Adipocyte (in vitro differentiated cells): ENCODE measurements around the gene CCDC60.

Experiments
- DNase-seq: peaks from one replicate; pipeline ENCODE4 v3.0.0-alpha.2; 2015; ENCODE audit warnings: low read depth
- H3K27me3 ChIP-seq: replicated peaks from 2 replicates; pipeline ENCODE4 v1.7.0; 2013; ENCODE audit warnings: mild to moderate bottlenecking, low read length, moderate library complexity; ENCODE audit not compliant: control insufficient read depth, insufficient read depth
- H3K36me3 ChIP-seq: 2 replicates; pipeline ENCODE4 v1.7.0; 2013; ENCODE audit warnings: low read length, mild to moderate bottlenecking, moderate library complexity; ENCODE audit not compliant: control insufficient read depth, insufficient read depth, severe bottlenecking
- H3K4me1 ChIP-seq: 2 replicates; pipeline ENCODE4 v1.7.0; 2013; ENCODE audit warnings: mild to moderate bottlenecking, low read length, moderate library complexity; ENCODE audit not compliant: control insufficient read depth, insufficient read depth
- H3K4me3 ChIP-seq: 2 replicates; pipeline ENCODE4 v1.7.0; 2013; ENCODE audit warnings: mild to moderate bottlenecking, low read length, moderate library complexity
- H3K9ac ChIP-seq: 2 replicates; pipeline ENCODE4 v1.7.0; 2013; ENCODE audit warnings: mild to moderate bottlenecking, low read length, moderate library complexity
- H3K9me3 ChIP-seq: 2 replicates; pipeline ENCODE4 v1.7.0; 2013; ENCODE audit warnings: mild to moderate bottlenecking, low read length, moderate library complexity; ENCODE audit not compliant: control insufficient read depth

CCDC60 gene

DNA sequence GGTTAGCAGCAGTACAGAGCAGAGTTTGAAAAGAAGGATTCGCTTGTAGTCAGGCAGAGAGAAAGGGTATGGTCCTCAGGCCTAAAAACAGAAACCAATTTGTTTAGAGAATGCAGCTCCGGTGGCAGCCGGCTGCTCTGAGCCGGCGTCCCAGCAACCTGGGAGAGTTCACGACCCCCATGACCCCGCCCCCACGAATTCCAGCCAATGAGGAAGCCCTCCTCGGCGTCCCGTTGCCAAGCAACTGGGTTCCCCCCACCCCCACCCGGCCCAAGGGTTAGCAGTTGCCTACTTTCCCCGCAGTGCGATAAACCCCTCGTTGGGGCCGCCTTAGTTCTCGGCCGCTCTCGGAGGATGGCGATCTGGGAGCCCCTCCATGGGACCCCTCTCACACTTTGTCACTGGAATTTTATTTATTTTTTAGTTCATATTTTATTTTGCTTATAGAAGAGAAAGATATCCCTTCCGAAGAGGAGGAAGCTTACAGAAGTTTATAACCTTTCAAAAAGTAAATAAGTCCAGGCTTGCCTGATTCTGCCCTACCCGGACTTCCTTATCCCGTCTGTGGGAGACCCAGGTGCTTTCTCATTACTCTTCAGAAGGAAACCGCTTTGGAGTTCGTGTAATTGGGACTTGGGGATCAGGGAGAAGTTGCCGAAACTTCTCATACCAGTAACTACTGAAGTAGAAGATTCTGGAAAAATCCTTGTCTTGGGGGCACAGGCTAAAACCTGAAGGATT, at the start of gene CCDC60:
TSS of gene CCDC60 (plus strand) at position 300 of the 741 bp plus-strand sequence. CDS start 448 bp downstream, outside the sequence.
- Histone ChIP-seq H3K9ac (no peak within 1 kb of the TSS), H3K4me3 (no peak within 1 kb of the TSS), H3K9me3 (peaks cover 4% of the 10 kb centered on the region), H3K27me3 (peaks cover 19% of the 10 kb centered on the region), H3K36me3 (no peaks in the 10 kb centered on the region), H3K4me1 (no peaks in the 10 kb centered on the region)
- no peak for DNase-seq

DNA sequence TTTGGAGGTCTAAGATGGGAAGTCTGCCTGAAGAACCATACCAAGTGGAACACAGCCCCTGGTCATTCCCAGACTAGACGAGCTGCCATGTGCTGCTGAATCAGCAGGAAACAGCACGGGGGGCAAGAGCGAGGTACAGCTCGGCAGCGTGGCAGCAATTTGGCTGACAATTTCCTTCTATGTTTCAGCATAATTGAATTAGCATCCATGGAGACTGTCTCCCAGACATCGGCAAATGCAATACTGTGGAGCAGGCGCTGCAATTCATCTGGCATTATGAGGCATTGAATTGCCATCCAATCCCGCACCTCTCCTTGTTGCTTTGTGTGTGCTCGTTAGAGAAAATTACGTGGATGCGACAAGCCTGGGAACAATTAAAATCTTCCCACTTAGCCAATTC, 46.0 kb upstream of the CCDC60 start:
- no peak for DNase-seq
- Histone ChIP-seq H3K9ac (no peak overlapping the region), H3K27me3 (peaks cover 4% of the 10 kb centered on the region), H3K9me3 (peaks cover 5% of the 10 kb centered on the region), H3K4me1 (no peaks in the 10 kb centered on the region), H3K4me3 (no peak overlapping the region), H3K36me3 (no peaks in the 10 kb centered on the region)

DNA sequence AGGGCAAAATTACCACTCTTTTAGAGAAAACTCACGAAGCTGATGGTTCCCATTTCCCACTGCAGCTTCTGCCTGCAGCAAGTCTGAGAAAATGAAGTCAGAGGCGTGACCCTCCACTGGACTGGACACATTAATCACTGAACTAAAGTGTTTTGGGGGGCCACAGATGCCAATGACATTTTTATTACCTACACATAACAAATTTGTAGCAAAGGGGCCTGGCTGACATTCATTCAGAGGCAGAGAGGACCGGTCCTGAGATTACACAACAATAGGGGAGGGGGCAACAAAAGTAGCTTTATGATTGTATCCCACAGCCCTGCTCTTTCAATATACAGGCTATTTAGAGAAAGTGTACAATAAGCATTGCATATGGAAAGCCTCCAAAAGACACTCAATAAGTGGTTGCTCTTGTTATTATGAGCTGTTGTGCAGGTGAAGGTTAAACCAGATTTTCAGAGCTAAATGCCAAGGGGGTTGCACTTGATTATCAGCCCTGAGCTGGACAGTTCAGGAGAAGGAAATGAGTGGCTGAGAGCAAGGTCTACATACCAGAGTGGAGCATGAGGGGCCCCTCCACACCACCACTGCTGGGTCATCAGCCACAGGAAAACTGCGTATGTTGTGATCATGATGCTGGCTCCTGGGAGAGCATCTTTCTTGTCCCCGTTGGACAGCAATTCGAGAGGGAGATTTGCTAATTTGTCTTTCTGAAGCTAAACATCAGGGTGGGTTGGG, 41.5 kb upstream of the CCDC60 start:
- H3K36me3 ChIP-seq: no peaks in the 10 kb centered on the region
- H3K4me1 ChIP-seq: no peaks in the 10 kb centered on the region
- no peak for DNase-seq
- H3K27me3 ChIP-seq: peaks cover 15% of the 10 kb centered on the region
- H3K9me3 ChIP-seq: no peaks in the 10 kb centered on the region
- no peak overlapping the region for H3K9ac ChIP-seq
- H3K4me3 ChIP-seq: no peak overlapping the region

DNA sequence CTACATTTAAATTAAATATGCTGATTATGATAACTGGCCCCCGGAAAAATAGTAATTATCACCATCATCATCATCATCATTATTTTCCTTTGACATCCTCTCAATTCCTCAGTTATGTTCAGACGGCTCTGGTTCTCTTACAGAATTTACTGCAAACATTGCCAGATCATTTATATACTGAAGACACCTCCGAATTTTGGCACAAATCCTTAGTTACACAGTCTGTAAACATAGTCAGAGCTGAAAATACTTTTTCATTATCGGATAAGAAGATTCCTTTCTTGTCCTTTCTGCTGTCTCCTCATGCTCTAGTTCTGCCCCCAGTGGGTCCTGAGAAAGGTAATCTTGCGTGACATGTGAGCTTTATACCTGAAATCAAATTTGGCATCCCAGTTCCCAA, 40.3 kb upstream of the CCDC60 start:
- Histone ChIP-seq H3K4me3 (no peak overlapping the region), H3K9ac (no peak overlapping the region), H3K9me3 (no peaks in the 10 kb centered on the region), H3K36me3 (no peaks in the 10 kb centered on the region), H3K4me1 (no peaks in the 10 kb centered on the region), H3K27me3 (peaks cover 15% of the 10 kb centered on the region)
- DNase-seq: no peak

- H3K36me3 ChIP-seq: no peaks in the 10 kb centered on the region
- H3K9me3 ChIP-seq: no peaks in the 10 kb centered on the region
- no peak overlapping the region for H3K4me3 ChIP-seq
- no peak overlapping the region for H3K9ac ChIP-seq
- H3K4me1 ChIP-seq: no peaks in the 10 kb centered on the region
- peaks cover 15% of the 10 kb centered on the region for H3K27me3 ChIP-seq
- DNase-seq: no peak
Observed at GRCh38 chr12:119296535-119296934, 38.0 kb upstream of the CCDC60 start.

DNA sequence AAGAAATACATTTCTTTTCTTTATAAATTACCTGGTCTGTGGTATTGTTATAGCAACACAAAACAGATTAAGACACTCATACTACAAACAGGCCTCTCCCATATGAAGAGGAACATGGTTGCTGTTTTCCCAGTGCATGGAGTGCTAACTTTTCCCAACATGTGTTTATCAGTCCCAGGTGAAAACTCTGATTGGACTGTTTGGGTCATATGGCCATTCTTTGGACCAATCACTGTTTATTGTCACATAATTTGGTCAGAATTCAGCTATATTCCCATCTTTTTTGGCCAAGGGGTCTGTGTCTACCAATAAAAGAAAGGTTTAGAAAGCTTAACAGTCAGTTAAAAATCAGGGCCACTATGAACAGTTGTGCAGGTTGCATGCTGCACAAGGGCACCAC, 35.4 kb upstream of the CCDC60 start:
- H3K4me1 ChIP-seq: no peaks in the 10 kb centered on the region
- DNase-seq: no peak
- H3K36me3 ChIP-seq: no peaks in the 10 kb centered on the region
- no peak overlapping the region for H3K9ac ChIP-seq
- peaks cover 15% of the 10 kb centered on the region for H3K27me3 ChIP-seq
- no peak overlapping the region for H3K4me3 ChIP-seq
- H3K9me3 ChIP-seq: no peaks in the 10 kb centered on the region

- no peak overlapping the region for H3K4me3 ChIP-seq
- DNase-seq: no peak
- H3K9me3 ChIP-seq: no peaks in the 10 kb centered on the region
- H3K27me3 ChIP-seq: peaks cover 2% of the 10 kb centered on the region
- H3K9ac ChIP-seq: no peak overlapping the region
- no peaks in the 10 kb centered on the region for H3K36me3 ChIP-seq
- H3K4me1 ChIP-seq: no peaks in the 10 kb centered on the region
Observed at GRCh38 chr12:119301379-119301778, 33.1 kb upstream of the CCDC60 start.

- Histone ChIP-seq H3K9me3 (no peaks in the 10 kb centered on the region), H3K9ac (no peak overlapping the region), H3K4me3 (no peak overlapping the region), H3K27me3 (no peaks in the 10 kb centered on the region), H3K4me1 (no peaks in the 10 kb centered on the region), H3K36me3 (no peaks in the 10 kb centered on the region)
- DNase-seq: no peak
Observed at GRCh38 chr12:119302451-119303080, 32.0 kb upstream of the CCDC60 start.

DNA sequence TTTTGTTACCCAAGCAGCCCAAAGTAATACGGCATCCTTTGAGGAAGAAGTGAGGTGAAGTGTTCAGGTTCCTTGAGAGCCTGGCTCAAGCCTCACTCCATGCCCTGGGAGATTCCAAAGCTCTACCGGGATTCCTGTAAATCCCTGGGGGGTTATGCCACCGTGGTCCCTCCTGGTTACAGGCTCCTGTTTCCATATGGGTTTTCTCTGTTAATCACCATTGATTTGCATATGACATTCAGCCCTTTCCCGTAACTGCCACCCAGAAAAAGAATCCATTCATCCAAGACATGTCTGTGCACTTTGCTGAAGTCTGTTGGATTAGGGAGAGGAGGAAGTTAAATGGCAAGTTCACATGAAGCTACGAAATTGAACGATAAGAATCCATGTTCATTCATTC, 27.9 kb upstream of the CCDC60 start:
- Histone ChIP-seq H3K4me3 (no peak overlapping the region), H3K4me1 (no peaks in the 10 kb centered on the region)
- DNase-seq: no peak

GRCh38 chr12:119307747-119308146, 26.8 kb upstream of the CCDC60 start:
- Histone ChIP-seq H3K9ac (no peak overlapping the region), H3K4me3 (no peak overlapping the region), H3K9me3 (no peaks in the 10 kb centered on the region), H3K4me1 (no peaks in the 10 kb centered on the region), H3K27me3 (no peaks in the 10 kb centered on the region), H3K36me3 (no peaks in the 10 kb centered on the region)
- DNase-seq: no peak

More for the DNA sequence above, 27.9 kb upstream of the CCDC60 start:
- Histone ChIP-seq H3K9ac (no peak overlapping the region), H3K27me3 (no peaks in the 10 kb centered on the region), H3K36me3 (no peaks in the 10 kb centered on the region), H3K9me3 (no peaks in the 10 kb centered on the region)

GRCh38 chr12:119308708-119309456, 25.6 kb upstream of the CCDC60 start:
- H3K4me1 ChIP-seq: no peaks in the 10 kb centered on the region
- H3K27me3 ChIP-seq: no peaks in the 10 kb centered on the region
- no peaks in the 10 kb centered on the region for H3K9me3 ChIP-seq
- H3K36me3 ChIP-seq: no peaks in the 10 kb centered on the region
- DNase-seq: no peak
- H3K9ac ChIP-seq: no peak overlapping the region
- no peak overlapping the region for H3K4me3 ChIP-seq
